PFSK-1 (cell line): Measurements from ENCODE around the gene MOV10.

Experiments used
- FOXP2 ChIP-seq: optimal IDR thresholded peaks from 2 replicates; pipeline ENCODE3; 2011; ENCODE audit warnings: borderline replicate concordance, control low read depth, inconsistent platforms; ENCODE audit not compliant: insufficient read depth; ENCODE audit errors: extremely low read length, extremely low read depth
- POLR2AphosphoS5 ChIP-seq: IDR thresholded peaks from 2 replicates; pipeline ENCODE4 v1.6.1; 2012; ENCODE audit warnings: low read depth, mild to moderate bottlenecking, control low read depth, low read length, moderate library complexity
- REST ChIP-seq, 2 experiments: IDR thresholded peaks; 2 replicates each; pipeline versions ENCODE4 v1.6.1 to v1.8.0; 2011 to 2012; ENCODE audit warnings: low read depth in 2 of 2, low read length in 2 of 2, control low read depth in 1 of 2, inconsistent platforms in 1 of 2, mild to moderate bottlenecking in 1 of 2, moderate library complexity in 1 of 2; ENCODE audit not compliant: insufficient read depth in 1 of 2
- SIN3A ChIP-seq: IDR thresholded peaks from 2 replicates; pipeline ENCODE4 v1.6.1; 2012; ENCODE audit warnings: mild to moderate bottlenecking, low read length, moderate library complexity, borderline replicate concordance; ENCODE audit not compliant: insufficient read depth
- TAF1 ChIP-seq: IDR thresholded peaks from 2 replicates; pipeline ENCODE4 v1.6.1; 2012; ENCODE audit warnings: low read length, control low read depth, borderline replicate concordance; ENCODE audit not compliant: insufficient read depth

Gene MOV10

GRCh38 chr1:112665857-112666256 lies 8.6 kb upstream of the MOV10 start:
- no peak for TF ChIP-seq SIN3A
- no peak for TF ChIP-seq REST (IDR thresholded peaks at IDR 0.05; ENCODE audit: insufficient read depth in 1 of 2, low read depth in 2 of 2, low read length in 2 of 2)
- TF ChIP-seq POLR2AphosphoS5: no peak
- no peak for TF ChIP-seq FOXP2
- TF ChIP-seq TAF1: no peak

- TF ChIP-seq REST (IDR thresholded peaks at IDR 0.05; ENCODE audit: insufficient read depth in 1 of 2, low read depth in 2 of 2, low read length in 2 of 2) (no peak), FOXP2 (no peak), SIN3A (no peak), TAF1 (no peak), POLR2AphosphoS5 (no peak)
These were observed 7.5 kb upstream of the MOV10 start for GRCh38 chr1:112666946-112667345.

GRCh38 chr1:112672009-112672408 lies 2.5 kb upstream of the MOV10 start:
- TF ChIP-seq FOXP2: no peak

GRCh38 chr1:112672842-112673241 lies 1.6 kb upstream of the MOV10 start:
- no peak for TF ChIP-seq FOXP2

GRCh38 chr1:112673592-112674439 lies 643 bp upstream of the MOV10 start:
- no peak for TF ChIP-seq REST (IDR thresholded peaks at IDR 0.05; ENCODE audit: insufficient read depth in 1 of 2, low read depth in 2 of 2, low read length in 2 of 2)
- peak; percentile 19 for TF ChIP-seq FOXP2
- no peak for TF ChIP-seq POLR2AphosphoS5

- TF ChIP-seq POLR2AphosphoS5 (no peak), FOXP2 (peak; percentile 30), TAF1 (no peak)
These were observed 698 bp downstream of the MOV10 start for GRCh38 chr1:112674986-112675727.

- TF ChIP-seq SIN3A: no peak
- TF ChIP-seq TAF1: no peak
- TF ChIP-seq REST (IDR thresholded peaks at IDR 0.05; ENCODE audit: insufficient read depth in 1 of 2, low read depth in 2 of 2, low read length in 2 of 2): no peak
- TF ChIP-seq POLR2AphosphoS5: no peak
- TF ChIP-seq FOXP2: no peak
These were observed 1.4 kb downstream of the MOV10 start for GRCh38 chr1:112675728-112676381.
